GM23338 (cell line): ENCODE data around the gene FBXO47. TPM values are rescaled to one million over a fixed set of nuclear protein-coding genes. Genes with fewer than 3 reads are reported as not detected.

Source experiments
- ATAC-seq: fragments of 200-7000 bp; cut with Tn5 transposase; 3 replicates; pipeline ENCODE4 v1.9.1; 2020
- DNase-seq: peaks from one replicate; pipeline ENCODE4 v3.0.0-alpha.2; 2015; ENCODE audit warnings: low spot score
- H2AFZ ChIP-seq: fragments of 200-600 bp; sonication (generic); 2 replicates; pipeline ENCODE4 v1.8.0; 2016; ENCODE audit warnings: antibody characterized with exemption, mild to moderate bottlenecking, moderate library complexity
- H3F3A ChIP-seq: fragments of 200-600 bp; sonication (generic); replicated peaks from 2 replicates; pipeline ENCODE4 v1.8.0; 2017; ENCODE audit warnings: antibody characterized with exemption, mixed run types, low read depth
- H3K27ac ChIP-seq: fragments of 200-600 bp; sonication (generic); 2 replicates; pipeline ENCODE4 v1.6.1; 2016; ENCODE audit warnings: low read depth
- H3K27me3 ChIP-seq: fragments of 200-600 bp; sonication (generic); 2 replicates; pipeline ENCODE4 v1.8.0; 2016; ENCODE audit warnings: mild to moderate bottlenecking, mixed run types, moderate library complexity; ENCODE audit not compliant: insufficient read depth
- H3K36me3 ChIP-seq: fragments of 200-600 bp; sonication (generic); 2 replicates; pipeline ENCODE4 v1.8.0; 2016; ENCODE audit warnings: mild to moderate bottlenecking; ENCODE audit not compliant: insufficient read depth
- H3K4me1 ChIP-seq: fragments of 200-600 bp; sonication (generic); 2 replicates; pipeline ENCODE4 v1.8.0; 2016; ENCODE audit warnings: mild to moderate bottlenecking, moderate library complexity; ENCODE audit not compliant: insufficient read depth
- H3K4me2 ChIP-seq: fragments of 200-600 bp; sonication (generic); 2 replicates; pipeline ENCODE4 v1.7.1; 2017; ENCODE audit warnings: mixed run types
- H3K4me3 ChIP-seq: fragments of 200-600 bp; sonication (generic); 2 replicates; pipeline ENCODE4 v1.6.1; 2016; ENCODE audit warnings: mixed run types
- H3K79me2 ChIP-seq: fragments of 200-600 bp; sonication (generic); replicated peaks from 2 replicates; pipeline ENCODE4 v1.8.0; 2017; ENCODE audit warnings: mild to moderate bottlenecking; ENCODE audit not compliant: insufficient read depth
- H3K9me2 ChIP-seq: fragments of 200-600 bp; sonication (generic); 2 replicates; pipeline ENCODE4 v1.8.0; 2017; ENCODE audit not compliant: insufficient read depth
- H4K20me1 ChIP-seq: fragments of 200-600 bp; sonication (generic); replicated peaks from 2 replicates; pipeline ENCODE4 v1.8.0; 2017; ENCODE audit warnings: mild to moderate bottlenecking; ENCODE audit not compliant: insufficient read depth
- H3K27ac Mint-ChIP-seq: 2 replicates; pipeline ENCODE4 v1.8.0; 2020; ENCODE audit warnings: inconsistent platforms, mild to moderate bottlenecking, moderate library complexity, mixed read lengths
- H3K27me3 Mint-ChIP-seq: 3 replicates; pipeline ENCODE4 v1.8.0; 2022; ENCODE audit warnings: low read depth, mild to moderate bottlenecking, moderate library complexity, mixed read lengths, inconsistent platforms; ENCODE audit not compliant: insufficient read depth, poor library complexity
- H3K36me3 Mint-ChIP-seq: 3 replicates; pipeline ENCODE4 v1.8.0; 2021; ENCODE audit warnings: low read depth, mild to moderate bottlenecking, inconsistent platforms, moderate library complexity, mixed read lengths
- H3K4me1 Mint-ChIP-seq: 3 replicates; pipeline ENCODE4 v1.8.0; 2020; ENCODE audit warnings: mild to moderate bottlenecking, inconsistent platforms, mixed read lengths
- H3K4me3 Mint-ChIP-seq: 3 replicates; pipeline ENCODE4 v1.8.0; 2021; ENCODE audit warnings: moderate library complexity, mild to moderate bottlenecking, inconsistent platforms, mixed read lengths
- H3K9me3 Mint-ChIP-seq: 3 replicates; pipeline ENCODE4 v1.8.0; 2020; ENCODE audit warnings: moderate library complexity, mild to moderate bottlenecking, inconsistent platforms, mixed read lengths
- EZH2 ChIP-seq: fragments of 200-600 bp; sonication (generic); IDR thresholded peaks from one replicate; pipeline ENCODE4 v1.8.0; 2017; ENCODE audit warnings: antibody characterized with exemption, mild to moderate bottlenecking, low read depth; ENCODE audit not compliant: unreplicated experiment
- EZH2phosphoT487 ChIP-seq: fragments of 200-600 bp; sonication (generic); IDR thresholded peaks from one replicate; pipeline ENCODE4 v1.8.1; 2018; ENCODE audit warnings: antibody characterized with exemption; ENCODE audit not compliant: unreplicated experiment
- JUNB ChIP-seq: IDR thresholded peaks from one replicate; pipeline ENCODE4 v1.6.1; 2016; ENCODE audit warnings: antibody characterized with exemption; ENCODE audit not compliant: unreplicated experiment
- NANOG ChIP-seq: IDR thresholded peaks from 2 replicates; pipeline ENCODE4 v1.6.1; 2016; ENCODE audit warnings: antibody characterized with exemption, borderline replicate concordance
- microRNA-seq: library from miRNA; unstranded; fragments of <30 nt; microRNA quantifications from one replicate; pipeline ENCODE4, GENCODE V29; 2017
- polyA plus RNA-seq: library from polyadenylated mRNA; unstranded; fragments of >200 nt; fragmentation: Nextera tagmentation; extraction: Ambion mirVana; gene quantifications from 2 replicates; pipeline ENCODE4 v1.2.1, GENCODE V29; 2016
- small RNA-seq: library from RNA; depleted of rRNA; stranded (forward); fragments of <200 nt; gene quantifications from one replicate; pipeline ENCODE3, GENCODE V24; 2014; ENCODE audit warnings: low replicate concordance
- total RNA-seq: library from RNA; depleted of rRNA; stranded (reverse); fragments of >200 nt; shearing (Covaris generic); gene quantifications from 2 replicates; pipeline ENCODE4 v1.2.3, GENCODE V29; 2014; rRNA removed
- TF ChIP-seq, protein P1 (sequence below), 2 experiments: fragments of 200-600 bp in 1 of 2; sonication (generic) in 1 of 2; conservative IDR thresholded peaks; 2 replicates each; pipeline versions ENCODE4 v1.5.1 to v1.6.1; 2016 to 2017; ENCODE audit warnings: antibody characterized with exemption in 2 of 2, low read depth in 2 of 2, mild to moderate bottlenecking in 2 of 2, moderate library complexity in 1 of 2
- TF ChIP-seq, protein P2 (sequence below): IDR thresholded peaks from one replicate; pipeline ENCODE4 v1.6.1; 2018; ENCODE audit warnings: antibody characterized with exemption; ENCODE audit not compliant: unreplicated experiment

FBXO47 gene
- total and polyA plus RNA-seq, 2 experiments from 2014 or later: not detected

DNA sequence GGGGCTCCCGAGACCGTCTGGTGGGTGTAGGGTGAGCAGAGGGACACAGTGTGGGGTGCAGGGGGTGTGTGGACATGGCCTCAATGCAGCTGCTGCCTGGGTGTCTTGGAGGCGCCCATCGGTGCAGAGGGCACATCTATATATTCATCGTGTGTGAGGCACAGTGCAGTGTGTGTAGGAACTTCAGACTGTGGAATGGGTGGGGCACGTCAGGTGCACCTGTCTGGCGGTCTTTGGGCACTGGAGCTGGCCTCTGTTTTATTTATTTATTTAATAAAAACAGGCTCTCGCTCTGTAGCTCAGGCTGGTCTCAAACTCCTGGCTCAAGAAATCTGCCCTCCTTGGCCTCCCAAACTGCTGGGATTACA, 80.6 kb downstream of the FBXO47 start:
- no peak for DNase-seq
- H3K4me3 Mint-ChIP-seq: no peak overlapping the region
- Histone ChIP-seq H2AFZ (no peak overlapping the region), H3K36me3 (no peaks in the 10 kb centered on the region; the same call in 1 of the 2 replicates), H3K4me1 (peaks cover 50% of the 10 kb centered on the region), H3K27ac (no peak overlapping the region), H3K79me2 (peaks cover 78% of the 10 kb centered on the region), H3K4me3 (no peak overlapping the region), H3F3A (0 out of 2 replicates have a peak, but pooled peaks cover 3% of the 10 kb centered on the region), H3K27me3 (no peaks in the 10 kb centered on the region), H4K20me1 (peaks cover 14% of the 10 kb centered on the region; the same call in 1 of the 2 replicates), H3K9me2 (no peaks in the 10 kb centered on the region), H3K4me2 (no peak overlapping the region)
- no peaks in the 10 kb centered on the region for H3K9me3 Mint-ChIP-seq
- H3K36me3 Mint-ChIP-seq: peaks cover 37% of the 10 kb centered on the region
- ATAC-seq: no peak
- H3K27me3 Mint-ChIP-seq: peaks cover 15% of the 10 kb centered on the region
- H3K27ac Mint-ChIP-seq: no peak overlapping the region
- peaks cover 55% of the 10 kb centered on the region for H3K4me1 Mint-ChIP-seq
- TF ChIP-seq, protein P1, sequence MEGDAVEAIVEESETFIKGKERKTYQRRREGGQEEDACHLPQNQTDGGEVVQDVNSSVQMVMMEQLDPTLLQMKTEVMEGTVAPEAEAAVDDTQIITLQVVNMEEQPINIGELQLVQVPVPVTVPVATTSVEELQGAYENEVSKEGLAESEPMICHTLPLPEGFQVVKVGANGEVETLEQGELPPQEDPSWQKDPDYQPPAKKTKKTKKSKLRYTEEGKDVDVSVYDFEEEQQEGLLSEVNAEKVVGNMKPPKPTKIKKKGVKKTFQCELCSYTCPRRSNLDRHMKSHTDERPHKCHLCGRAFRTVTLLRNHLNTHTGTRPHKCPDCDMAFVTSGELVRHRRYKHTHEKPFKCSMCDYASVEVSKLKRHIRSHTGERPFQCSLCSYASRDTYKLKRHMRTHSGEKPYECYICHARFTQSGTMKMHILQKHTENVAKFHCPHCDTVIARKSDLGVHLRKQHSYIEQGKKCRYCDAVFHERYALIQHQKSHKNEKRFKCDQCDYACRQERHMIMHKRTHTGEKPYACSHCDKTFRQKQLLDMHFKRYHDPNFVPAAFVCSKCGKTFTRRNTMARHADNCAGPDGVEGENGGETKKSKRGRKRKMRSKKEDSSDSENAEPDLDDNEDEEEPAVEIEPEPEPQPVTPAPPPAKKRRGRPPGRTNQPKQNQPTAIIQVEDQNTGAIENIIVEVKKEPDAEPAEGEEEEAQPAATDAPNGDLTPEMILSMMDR (conservative IDR thresholded peaks at IDR 0.05; ENCODE audit: low read depth in 2 of 2): no peak
- no peak for TF ChIP-seq EZH2phosphoT487
- TF ChIP-seq NANOG: no peak
- TF ChIP-seq, protein P2, sequence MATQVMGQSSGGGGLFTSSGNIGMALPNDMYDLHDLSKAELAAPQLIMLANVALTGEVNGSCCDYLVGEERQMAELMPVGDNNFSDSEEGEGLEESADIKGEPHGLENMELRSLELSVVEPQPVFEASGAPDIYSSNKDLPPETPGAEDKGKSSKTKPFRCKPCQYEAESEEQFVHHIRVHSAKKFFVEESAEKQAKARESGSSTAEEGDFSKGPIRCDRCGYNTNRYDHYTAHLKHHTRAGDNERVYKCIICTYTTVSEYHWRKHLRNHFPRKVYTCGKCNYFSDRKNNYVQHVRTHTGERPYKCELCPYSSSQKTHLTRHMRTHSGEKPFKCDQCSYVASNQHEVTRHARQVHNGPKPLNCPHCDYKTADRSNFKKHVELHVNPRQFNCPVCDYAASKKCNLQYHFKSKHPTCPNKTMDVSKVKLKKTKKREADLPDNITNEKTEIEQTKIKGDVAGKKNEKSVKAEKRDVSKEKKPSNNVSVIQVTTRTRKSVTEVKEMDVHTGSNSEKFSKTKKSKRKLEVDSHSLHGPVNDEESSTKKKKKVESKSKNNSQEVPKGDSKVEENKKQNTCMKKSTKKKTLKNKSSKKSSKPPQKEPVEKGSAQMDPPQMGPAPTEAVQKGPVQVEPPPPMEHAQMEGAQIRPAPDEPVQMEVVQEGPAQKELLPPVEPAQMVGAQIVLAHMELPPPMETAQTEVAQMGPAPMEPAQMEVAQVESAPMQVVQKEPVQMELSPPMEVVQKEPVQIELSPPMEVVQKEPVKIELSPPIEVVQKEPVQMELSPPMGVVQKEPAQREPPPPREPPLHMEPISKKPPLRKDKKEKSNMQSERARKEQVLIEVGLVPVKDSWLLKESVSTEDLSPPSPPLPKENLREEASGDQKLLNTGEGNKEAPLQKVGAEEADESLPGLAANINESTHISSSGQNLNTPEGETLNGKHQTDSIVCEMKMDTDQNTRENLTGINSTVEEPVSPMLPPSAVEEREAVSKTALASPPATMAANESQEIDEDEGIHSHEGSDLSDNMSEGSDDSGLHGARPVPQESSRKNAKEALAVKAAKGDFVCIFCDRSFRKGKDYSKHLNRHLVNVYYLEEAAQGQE: no peak
- TF ChIP-seq EZH2: no peak
- no peak for TF ChIP-seq JUNB

Small RNA genes within 50 kb of the gene (microRNA-seq; reads per million reads assigned to microRNA genes)
- gene MIR6779: not detected

Small RNA genes within 50 kb of the gene (small RNA-seq; reads per million reads assigned to genes)
- not detected for gene MIR6779

Other genes starting within 250 kb of the FBXO47 start
- gene CISD3, start 237.1 kb downstream of the FBXO47 start, total RNA-seq: 0.94 and 3.4 TPM in 2 replicates
- 8.9 and 9.9 TPM in 2 replicates for gene CISD3, start 237.1 kb downstream of the FBXO47 start, polyA plus RNA-seq
- gene PCGF2, start 219.1 kb downstream of the FBXO47 start, total RNA-seq: 21.1 and 23.4 TPM in 2 replicates
- 51.9 and 60.9 TPM in 2 replicates for gene PCGF2, start 219.1 kb downstream of the FBXO47 start, polyA plus RNA-seq
- 250 and 270 TPM in 2 replicates for gene PSMB3, start 214.7 kb downstream of the FBXO47 start, total RNA-seq
- 523 and 558 TPM in 2 replicates for gene PSMB3, start 214.7 kb downstream of the FBXO47 start, polyA plus RNA-seq
- gene PIP4K2B, start 167.8 kb downstream of the FBXO47 start, total RNA-seq: 36.0 and 43.4 TPM in 2 replicates
- 9.5 and 10.0 TPM in 2 replicates for gene PIP4K2B, start 167.8 kb downstream of the FBXO47 start, polyA plus RNA-seq
- 6.4 and 11.6 TPM in 2 replicates for gene CWC25, start 142.1 kb downstream of the FBXO47 start, total RNA-seq
- gene CWC25, start 142.1 kb downstream of the FBXO47 start, polyA plus RNA-seq: 28.4 and 29.8 TPM in 2 replicates
- 877 and 957 TPM in 2 replicates for gene RPL23, start 113.7 kb downstream of the FBXO47 start, total RNA-seq
- gene RPL23, start 113.7 kb downstream of the FBXO47 start, polyA plus RNA-seq: 4,267 and 4,484 TPM in 2 replicates
- 139 and 173 TPM in 2 replicates for gene LASP1, start 97.3 kb downstream of the FBXO47 start, total RNA-seq
- gene LASP1, start 97.3 kb downstream of the FBXO47 start, polyA plus RNA-seq: 48.5 and 48.7 TPM in 2 replicates
- 0.28 and 0.39 TPM in 2 replicates for gene PLXDC1, start 184.2 kb upstream of the FBXO47 start, total RNA-seq
- 0.75 and 0.91 TPM in 2 replicates for gene PLXDC1, start 184.2 kb upstream of the FBXO47 start, polyA plus RNA-seq
- not detected in 2 replicates for gene ARL5C, start 198.8 kb upstream of the FBXO47 start, total RNA-seq
- gene ARL5C, start 198.8 kb upstream of the FBXO47 start, polyA plus RNA-seq: not detected in 2 replicates
- gene CACNB1, start 230.3 kb upstream of the FBXO47 start, total RNA-seq: 12.5 and 13.1 TPM in 2 replicates
- 7.8 and 8.4 TPM in 2 replicates for gene CACNB1, start 230.3 kb upstream of the FBXO47 start, polyA plus RNA-seq
- gene RPL19, start 232.9 kb upstream of the FBXO47 start, total RNA-seq: 1,594 and 1,843 TPM in 2 replicates
- gene RPL19, start 232.9 kb upstream of the FBXO47 start, polyA plus RNA-seq: 2,627 and 2,838 TPM in 2 replicates